Measurements from ENCODE around the gene TRAK1. TPM values are rescaled to one million over a fixed set of nuclear protein-coding genes. Genes with fewer than 3 reads are reported as not detected.

Gene TRAK1
- total and polyA plus RNA-seq, 4 donors, result 35.3 to 69.6 (median 51.7) TPM

DNA sequence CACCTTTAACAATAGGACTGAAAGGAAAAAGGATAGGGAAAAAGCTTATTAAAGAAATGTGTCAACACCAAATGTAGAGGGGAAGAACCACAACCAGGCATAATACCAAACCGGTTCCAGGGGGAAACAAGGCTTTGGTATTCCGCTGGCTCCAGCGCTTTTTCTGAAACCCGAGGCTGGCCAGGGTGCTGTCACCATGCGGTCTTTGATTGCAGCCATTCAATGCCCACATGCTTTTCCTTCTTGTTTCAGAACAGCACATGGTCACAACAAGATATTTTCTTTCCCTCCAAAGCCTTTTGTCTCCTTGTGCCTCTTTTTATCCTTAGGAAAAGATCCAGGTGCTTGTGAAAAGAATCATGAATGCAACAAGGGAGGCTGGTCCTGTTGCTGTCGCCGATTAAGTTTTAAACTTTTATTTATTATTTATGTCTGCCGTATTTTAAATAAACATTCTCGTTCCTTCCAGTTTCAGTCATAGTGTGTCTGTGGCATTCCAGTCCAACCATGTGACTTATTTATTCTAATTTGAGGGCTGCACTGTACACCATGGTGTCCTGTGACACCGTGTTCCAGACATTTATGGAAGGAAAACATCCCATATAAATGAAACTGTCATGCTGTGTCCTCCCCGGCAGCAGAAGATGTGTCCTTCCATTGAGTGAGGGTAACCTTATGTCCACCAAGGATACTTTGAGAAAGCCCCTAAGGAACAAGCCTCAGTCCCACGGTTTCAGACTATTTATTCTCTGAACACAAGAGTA, 133.7 kb downstream of the TRAK1 start:
- DNase-seq (ENCODE audit: low read depth in 4 of 6, low spot score in 6 of 6), result no peak
- peaks cover 23% of the 10 kb centered on the region for H3K4me1 ChIP-seq (ENCODE audit: control insufficient read depth, insufficient read depth, low read length)
- no peaks in the 10 kb centered on the region for H3K27me3 ChIP-seq (ENCODE audit: control insufficient read depth, insufficient read depth, low read length)
- no peaks in the 10 kb centered on the region for H3K9me3 ChIP-seq (ENCODE audit: control insufficient read depth, insufficient read depth, low read length)
- peaks cover 39% of the 10 kb centered on the region for H3K36me3 ChIP-seq (ENCODE audit: control insufficient read depth, insufficient read depth, low read length)
- no peak overlapping the region for H3K27ac ChIP-seq (ENCODE audit: low read depth, low read length)
- 40% methylated on average over 7 of the region's 12 CpGs for WGBS (ENCODE audit: insufficient coverage)
- H3K4me3 ChIP-seq (ENCODE audit: low read depth, low read length), result no peak overlapping the region

DNA sequence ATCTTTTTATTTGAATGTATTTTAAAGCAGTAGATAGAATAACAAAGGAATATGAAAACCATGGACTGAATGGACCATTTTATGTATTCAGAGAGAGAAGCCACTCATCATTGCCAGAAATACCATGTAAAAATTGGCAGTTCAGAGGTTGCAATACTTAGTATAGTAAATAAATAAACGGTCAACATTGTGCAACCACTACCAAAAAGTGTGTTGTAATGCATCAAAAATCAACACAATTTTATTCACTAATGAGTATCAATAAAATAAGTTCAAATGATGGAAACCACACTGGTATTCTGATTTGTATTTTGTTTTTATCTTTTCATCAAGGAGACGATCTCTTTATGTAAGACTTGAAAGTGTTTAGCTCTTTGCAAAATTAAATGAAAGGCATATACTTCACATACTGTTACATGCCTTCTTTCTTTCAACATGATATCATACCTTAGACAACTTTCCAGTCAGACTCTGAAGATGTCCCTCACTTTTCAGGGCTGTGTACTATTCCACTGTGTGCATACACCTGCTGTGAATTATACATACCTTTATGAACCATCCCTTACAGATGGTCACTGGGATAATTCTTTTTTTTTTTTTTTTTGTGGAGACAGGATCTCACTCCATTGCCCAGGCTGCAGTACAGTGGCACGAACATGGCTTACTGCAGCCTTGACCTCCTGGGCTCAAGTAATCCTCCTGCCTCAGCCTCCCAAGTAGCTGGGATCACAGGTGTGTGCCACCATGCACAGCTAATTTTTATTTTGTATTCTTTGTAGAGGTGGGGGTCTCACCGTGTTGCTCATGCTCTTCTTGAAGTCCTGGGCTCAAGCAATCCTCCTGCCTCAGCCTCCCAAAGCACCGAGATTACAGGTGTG, 134.6 kb downstream of the TRAK1 start:
- DNase-seq (ENCODE audit: low read depth in 4 of 6, low spot score in 6 of 6), result no peak
- Histone ChIP-seq H3K36me3 (ENCODE audit: control insufficient read depth, insufficient read depth, low read length) (peaks cover 32% of the 10 kb centered on the region), H3K27me3 (ENCODE audit: control insufficient read depth, insufficient read depth, low read length) (no peaks in the 10 kb centered on the region), H3K4me3 (ENCODE audit: low read depth, low read length) (no peak overlapping the region), H3K27ac (ENCODE audit: low read depth, low read length) (no peak overlapping the region), H3K4me1 (ENCODE audit: control insufficient read depth, insufficient read depth, low read length) (peaks cover 18% of the 10 kb centered on the region), H3K9me3 (ENCODE audit: control insufficient read depth, insufficient read depth, low read length) (no peaks in the 10 kb centered on the region)
- WGBS (ENCODE audit: insufficient coverage), result no CpG with 5 or more reads among the region's 5 CpGs

DNA sequence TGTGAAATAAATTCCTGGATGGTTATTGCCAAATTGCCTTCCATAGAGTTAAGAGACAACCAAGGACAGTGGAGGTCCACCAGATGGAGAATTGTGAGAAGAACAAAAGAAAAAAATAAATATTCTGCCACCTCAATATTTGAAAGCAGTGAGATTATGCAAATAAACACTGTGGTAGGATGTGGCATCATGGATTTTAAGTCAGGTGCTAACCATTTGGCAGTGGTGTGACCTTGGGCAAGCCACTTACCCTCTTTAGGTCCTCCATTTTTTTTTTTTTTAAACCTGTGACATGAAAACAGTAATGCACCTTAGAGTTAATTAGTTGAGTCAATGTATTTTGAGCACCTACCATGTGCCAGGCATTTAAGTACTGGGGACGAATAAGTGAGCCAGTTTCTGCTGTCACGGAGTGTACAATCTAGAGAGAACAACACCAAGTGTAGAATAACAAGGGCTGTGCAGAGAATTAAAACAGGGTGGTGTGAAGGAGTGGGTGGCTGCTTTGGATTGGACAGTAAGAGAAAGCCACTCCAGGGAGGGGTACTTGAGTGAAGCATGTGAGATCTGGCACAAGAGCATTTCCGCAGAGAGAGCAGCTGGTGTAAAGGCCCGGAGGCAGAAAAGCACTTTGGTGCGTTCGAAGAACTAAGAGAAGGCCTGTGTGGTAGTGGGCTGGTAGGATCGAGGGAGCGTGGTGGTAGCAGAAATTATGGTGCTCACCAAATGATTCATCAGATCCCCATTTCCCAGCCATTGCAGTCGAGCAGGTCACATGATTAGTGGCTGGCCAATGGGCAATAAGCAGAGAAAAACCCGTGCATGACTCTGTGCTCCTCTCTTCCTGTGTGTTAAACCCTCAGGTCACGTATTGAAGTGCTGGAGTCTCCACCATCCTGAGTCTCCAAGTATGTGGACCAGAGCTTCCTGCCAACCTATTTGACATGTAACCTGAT, 135.6 kb downstream of the TRAK1 start:
- no peaks in the 10 kb centered on the region for H3K27me3 ChIP-seq (ENCODE audit: control insufficient read depth, insufficient read depth, low read length)
- peaks cover 11% of the 10 kb centered on the region for H3K4me1 ChIP-seq (ENCODE audit: control insufficient read depth, insufficient read depth, low read length)
- no peak for DNase-seq (ENCODE audit: low read depth in 4 of 6, low spot score in 6 of 6)
- H3K9me3 ChIP-seq (ENCODE audit: control insufficient read depth, insufficient read depth, low read length), result no peaks in the 10 kb centered on the region
- WGBS (ENCODE audit: insufficient coverage), result 83% methylated on average over 8 of the region's 11 CpGs
- no peak overlapping the region for H3K27ac ChIP-seq (ENCODE audit: low read depth, low read length)
- H3K36me3 ChIP-seq (ENCODE audit: control insufficient read depth, insufficient read depth, low read length), result peaks cover 28% of the 10 kb centered on the region
- no peak overlapping the region for H3K4me3 ChIP-seq (ENCODE audit: low read depth, low read length)

DNA sequence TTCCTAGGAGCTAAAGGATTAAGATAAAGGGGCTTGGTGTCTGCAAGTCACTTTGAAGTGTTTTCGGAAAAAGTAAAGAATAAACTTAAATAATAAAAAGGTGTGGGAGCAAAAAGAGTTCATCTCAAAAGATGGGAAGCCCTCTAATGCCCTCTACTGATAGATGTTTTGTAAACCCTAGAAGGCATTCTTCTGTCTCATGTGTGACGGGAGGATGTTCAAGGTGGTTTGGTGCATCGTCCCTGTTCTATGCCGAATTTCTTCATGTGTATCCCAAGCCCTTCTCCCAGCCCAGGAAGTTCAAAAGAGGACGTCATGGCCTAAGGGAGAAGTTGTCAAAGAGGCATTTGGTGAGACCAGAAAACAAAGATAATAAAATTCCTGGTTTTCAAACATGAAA, 137.6 kb downstream of the TRAK1 start:
- no peaks in the 10 kb centered on the region for H3K9me3 ChIP-seq (ENCODE audit: control insufficient read depth, insufficient read depth, low read length)
- H3K27ac ChIP-seq (ENCODE audit: low read depth, low read length), result no peak overlapping the region
- no peaks in the 10 kb centered on the region for H3K27me3 ChIP-seq (ENCODE audit: control insufficient read depth, insufficient read depth, low read length)
- peaks cover 10% of the 10 kb centered on the region for H3K4me1 ChIP-seq (ENCODE audit: control insufficient read depth, insufficient read depth, low read length)
- DNase-seq (ENCODE audit: low read depth in 4 of 6, low spot score in 6 of 6), result peak in 2 of 6 donors; percentile 15 to 37
- no peak overlapping the region for H3K4me3 ChIP-seq (ENCODE audit: low read depth, low read length)
- no CpG with 5 or more reads among the region's 5 CpGs for WGBS (ENCODE audit: insufficient coverage)
- H3K36me3 ChIP-seq (ENCODE audit: control insufficient read depth, insufficient read depth, low read length), result peaks cover 9% of the 10 kb centered on the region

DNA sequence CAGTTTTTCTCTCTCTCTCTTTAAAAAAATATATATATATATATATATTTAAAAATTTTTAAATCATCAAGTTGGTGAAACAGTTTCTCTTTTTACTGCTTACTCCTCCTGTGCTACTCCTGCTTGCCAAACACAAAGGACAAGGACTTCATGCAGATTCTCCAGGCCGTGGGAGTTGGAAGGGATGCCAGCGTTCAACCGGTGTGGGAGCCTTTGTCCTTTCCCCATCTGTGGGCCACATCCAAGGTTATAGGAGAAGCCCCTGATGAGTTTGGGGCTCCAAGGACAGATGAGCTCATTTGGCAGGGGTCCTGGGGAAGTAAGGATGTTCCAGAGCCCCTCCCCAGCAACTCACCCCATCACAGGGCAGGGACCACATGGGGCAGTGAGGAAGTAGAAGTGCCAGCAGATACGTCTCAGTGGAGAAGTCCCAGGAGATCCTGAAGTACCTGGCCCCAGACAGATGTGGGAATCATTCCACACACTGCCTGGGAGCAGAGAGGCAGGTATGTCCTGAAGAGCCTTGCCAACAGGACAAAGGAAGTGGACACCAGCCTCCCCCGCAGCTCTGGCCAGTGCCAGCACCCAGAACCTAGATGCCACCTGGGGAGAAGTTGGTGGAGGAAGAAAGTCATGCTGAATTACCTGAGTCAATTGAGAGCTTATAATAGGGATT, 138.2 kb downstream of the TRAK1 start:
- Histone ChIP-seq H3K27me3 (ENCODE audit: control insufficient read depth, insufficient read depth, low read length) (no peaks in the 10 kb centered on the region), H3K9me3 (ENCODE audit: control insufficient read depth, insufficient read depth, low read length) (no peaks in the 10 kb centered on the region), H3K36me3 (ENCODE audit: control insufficient read depth, insufficient read depth, low read length) (peaks cover 4% of the 10 kb centered on the region), H3K27ac (ENCODE audit: low read depth, low read length) (no peak overlapping the region), H3K4me3 (ENCODE audit: low read depth, low read length) (no peak overlapping the region), H3K4me1 (ENCODE audit: control insufficient read depth, insufficient read depth, low read length) (peaks cover 10% of the 10 kb centered on the region)
- DNase-seq (ENCODE audit: low read depth in 4 of 6, low spot score in 6 of 6), result no peak
- 61% methylated on average over 4 of the region's 5 CpGs for WGBS (ENCODE audit: insufficient coverage)

DNA sequence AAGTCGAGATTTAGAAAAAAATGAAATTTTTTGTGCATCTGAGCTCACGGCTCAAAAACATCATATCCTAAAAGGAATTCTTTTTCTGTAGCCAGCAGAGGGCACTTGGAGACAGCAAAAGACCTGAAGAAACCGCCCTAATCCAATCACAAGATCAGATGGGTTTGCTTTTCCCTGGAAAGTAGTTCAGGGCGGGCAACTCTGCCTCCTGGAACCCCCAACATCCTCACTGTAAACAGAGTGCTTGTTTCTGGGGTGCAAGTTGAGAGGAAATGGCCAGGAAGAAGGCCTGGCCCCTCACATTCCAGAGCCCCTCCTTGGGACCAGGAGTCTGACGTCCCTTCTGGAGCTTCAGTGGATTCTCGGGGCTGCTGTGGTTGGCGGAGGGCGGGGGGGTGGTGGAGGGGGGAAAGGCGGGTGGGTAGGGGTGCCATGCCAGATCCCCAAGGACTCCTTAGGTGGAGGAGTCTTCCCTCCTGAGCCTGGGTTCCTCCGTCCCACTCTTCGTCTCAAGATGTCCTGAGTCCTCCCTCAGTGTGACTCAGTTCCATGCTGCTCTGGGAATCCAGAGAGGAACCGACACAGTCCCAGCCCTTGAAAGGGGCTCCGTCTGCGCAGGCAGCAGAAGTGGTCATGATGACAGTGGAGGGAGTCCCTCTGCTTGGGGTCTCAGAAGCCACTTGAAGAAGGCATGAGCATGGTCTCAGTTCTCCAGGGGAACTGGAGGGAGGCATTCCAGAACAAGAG, 139.0 kb downstream of the TRAK1 start:
- Histone ChIP-seq H3K27ac (ENCODE audit: low read depth, low read length) (no peak overlapping the region), H3K4me1 (ENCODE audit: control insufficient read depth, insufficient read depth, low read length) (peaks cover 10% of the 10 kb centered on the region), H3K9me3 (ENCODE audit: control insufficient read depth, insufficient read depth, low read length) (no peaks in the 10 kb centered on the region), H3K4me3 (ENCODE audit: low read depth, low read length) (no peak overlapping the region), H3K36me3 (ENCODE audit: control insufficient read depth, insufficient read depth, low read length) (peaks cover 4% of the 10 kb centered on the region), H3K27me3 (ENCODE audit: control insufficient read depth, insufficient read depth, low read length) (no peaks in the 10 kb centered on the region)
- peak in 4 of 6 donors; percentile 39 to 94 (median 64) for DNase-seq (ENCODE audit: low read depth in 4 of 6, low spot score in 6 of 6)
- 74% methylated on average over 6 of the region's 14 CpGs for WGBS (ENCODE audit: insufficient coverage)

- H3K4me1 ChIP-seq (ENCODE audit: control insufficient read depth, insufficient read depth, low read length), result peaks cover 10% of the 10 kb centered on the region
- no peak overlapping the region for H3K4me3 ChIP-seq (ENCODE audit: low read depth, low read length)
- H3K27ac ChIP-seq (ENCODE audit: low read depth, low read length), result no peak overlapping the region
- WGBS (ENCODE audit: insufficient coverage), result 93% methylated on average over 5 of the region's 5 CpGs
- H3K27me3 ChIP-seq (ENCODE audit: control insufficient read depth, insufficient read depth, low read length), result no peaks in the 10 kb centered on the region
- no peaks in the 10 kb centered on the region for H3K9me3 ChIP-seq (ENCODE audit: control insufficient read depth, insufficient read depth, low read length)
- no peak for DNase-seq (ENCODE audit: low read depth in 4 of 6, low spot score in 6 of 6)
- H3K36me3 ChIP-seq (ENCODE audit: control insufficient read depth, insufficient read depth, low read length), result peaks cover 4% of the 10 kb centered on the region
These were observed 139.7 kb downstream of the TRAK1 start for GRCh38 chr3:42230860-42231259.

- no peak overlapping the region for H3K27ac ChIP-seq (ENCODE audit: low read depth, low read length)
- no peak for DNase-seq (ENCODE audit: low read depth in 4 of 6, low spot score in 6 of 6)
- H3K27me3 ChIP-seq (ENCODE audit: control insufficient read depth, insufficient read depth, low read length), result no peaks in the 10 kb centered on the region
- no peak overlapping the region for H3K4me3 ChIP-seq (ENCODE audit: low read depth, low read length)
- peaks cover 4% of the 10 kb centered on the region for H3K9me3 ChIP-seq (ENCODE audit: control insufficient read depth, insufficient read depth, low read length)
- H3K36me3 ChIP-seq (ENCODE audit: control insufficient read depth, insufficient read depth, low read length), result no peaks in the 10 kb centered on the region
- no peaks in the 10 kb centered on the region for H3K4me1 ChIP-seq (ENCODE audit: control insufficient read depth, insufficient read depth, low read length)
These were observed 144.4 kb downstream of the TRAK1 start for GRCh38 chr3:42235532-42235931.

All from spinal cord (tissue), 10 donors.